Gastroesophageal sphincter (tissue), 3 donors: ENCODE measurements around the gene PRMT3.

Experiments
- CTCF ChIP-seq, 4 experiments: fragments of 200-600 bp in 2 of 4; fragments of 450-650 bp in 2 of 4; sonication (generic) in 1 of 4; IDR thresholded peaks; one replicate each; pipeline ENCODE4 v1.5.1; 2017 to 2019; ENCODE audit warnings: antibody characterized with exemption in 4 of 4, mild to moderate bottlenecking in 2 of 4, moderate library complexity in 2 of 4
- EP300 ChIP-seq: sonication (generic); formaldehyde crosslinking; IDR thresholded peaks from one replicate; pipeline ENCODE4 v1.6.1; 2017; ENCODE audit warnings: antibody characterized with exemption, mild to moderate bottlenecking
- POLR2A ChIP-seq, 2 donors: fragments of 450-650 bp; IDR thresholded peaks; one replicate each; pipeline ENCODE4 v1.6.1; 2017; ENCODE audit warnings: antibody characterized with exemption in 2 of 2, mild to moderate bottlenecking in 2 of 2, moderate library complexity in 1 of 2
- POLR2AphosphoS5 ChIP-seq: sonication (generic); formaldehyde crosslinking; IDR thresholded peaks from one replicate; pipeline ENCODE4 v1.6.1; 2017; ENCODE audit warnings: antibody characterized with exemption

- no peak for TF ChIP-seq CTCF (IDR thresholded peaks at IDR 0.05)
- TF ChIP-seq EP300: no peak
- no peak for TF ChIP-seq POLR2A (IDR thresholded peaks at IDR 0.05)
- TF ChIP-seq POLR2AphosphoS5: no peak
Measured at GRCh38 chr11:20529757-20530156, 142.2 kb downstream of the PRMT3 start.
